ENCODE results near the gene DBR1. TPM values are rescaled to one million over a fixed set of nuclear protein-coding genes. Genes with fewer than 3 reads are reported as not detected.

DBR1 gene
- total and polyA plus RNA-seq, 9 of the 15 experiments (the other 6 are each of a cell fraction or from before 2014, with no cell fraction given): 2.7 to 14.1 (median 10.9) TPM

DNA sequence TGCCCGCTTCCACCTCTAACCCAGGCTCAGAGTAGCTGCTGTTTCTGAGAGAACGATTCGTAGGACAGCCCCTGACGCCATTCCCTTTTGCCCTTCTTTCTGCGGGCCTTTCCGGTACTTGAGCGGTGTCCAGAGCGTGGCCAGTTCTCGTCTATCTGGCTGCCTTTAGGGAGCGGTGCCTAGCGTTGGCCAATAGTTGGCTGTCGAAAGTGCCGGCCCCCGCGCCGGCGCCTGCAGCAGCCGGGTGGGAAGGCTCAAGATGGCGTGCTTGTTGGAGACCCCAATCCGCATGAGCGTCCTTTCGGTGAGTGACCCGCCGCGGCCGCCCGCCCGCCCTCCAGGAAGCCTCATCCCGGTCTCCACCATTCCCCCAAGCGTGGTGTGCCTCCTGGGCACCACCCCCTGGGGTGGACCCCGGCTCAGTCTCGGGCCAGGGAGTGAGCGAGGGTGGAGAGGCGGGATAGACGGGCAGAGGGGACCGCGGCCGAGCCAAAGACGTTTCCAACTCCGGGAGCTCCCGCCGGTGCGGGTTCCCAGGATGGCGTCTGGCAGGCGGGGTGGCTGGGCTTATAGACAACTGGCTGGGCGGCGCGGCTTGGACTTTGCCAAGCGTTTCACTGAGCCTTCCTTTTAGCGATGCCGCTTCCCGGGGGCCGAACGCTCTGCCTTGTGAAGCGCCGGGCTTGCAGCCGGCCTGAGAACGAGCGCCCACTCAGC, 12.7 kb upstream of the DBR1 start, which contains the start of gene ARMC8 (continued):
- no peak for TF ChIP-seq PML (IDR thresholded peaks at IDR 0.05; ENCODE audit: low read length)
- peak; percentile 94 for TF ChIP-seq C11orf30 (IDR thresholded peaks at IDR 0.05; ENCODE audit: low read depth)
- TF ChIP-seq ASH1L (IDR thresholded peaks at IDR 0.05; ENCODE audit: borderline replicate concordance, low read depth, partially characterized antibody): no peak
- TF ChIP-seq, protein P1, sequence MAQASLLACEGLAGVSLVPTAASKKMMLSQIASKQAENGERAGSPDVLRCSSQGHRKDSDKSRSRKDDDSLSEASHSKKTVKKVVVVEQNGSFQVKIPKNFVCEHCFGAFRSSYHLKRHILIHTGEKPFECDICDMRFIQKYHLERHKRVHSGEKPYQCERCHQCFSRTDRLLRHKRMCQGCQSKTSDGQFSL (CRISPR knock-in tag; IDR thresholded peaks at IDR 0.05): no peak
- TF ChIP-seq, protein P1 (tag; IDR thresholded peaks at IDR 0.05): no peak
- TF ChIP-seq, protein P2, sequence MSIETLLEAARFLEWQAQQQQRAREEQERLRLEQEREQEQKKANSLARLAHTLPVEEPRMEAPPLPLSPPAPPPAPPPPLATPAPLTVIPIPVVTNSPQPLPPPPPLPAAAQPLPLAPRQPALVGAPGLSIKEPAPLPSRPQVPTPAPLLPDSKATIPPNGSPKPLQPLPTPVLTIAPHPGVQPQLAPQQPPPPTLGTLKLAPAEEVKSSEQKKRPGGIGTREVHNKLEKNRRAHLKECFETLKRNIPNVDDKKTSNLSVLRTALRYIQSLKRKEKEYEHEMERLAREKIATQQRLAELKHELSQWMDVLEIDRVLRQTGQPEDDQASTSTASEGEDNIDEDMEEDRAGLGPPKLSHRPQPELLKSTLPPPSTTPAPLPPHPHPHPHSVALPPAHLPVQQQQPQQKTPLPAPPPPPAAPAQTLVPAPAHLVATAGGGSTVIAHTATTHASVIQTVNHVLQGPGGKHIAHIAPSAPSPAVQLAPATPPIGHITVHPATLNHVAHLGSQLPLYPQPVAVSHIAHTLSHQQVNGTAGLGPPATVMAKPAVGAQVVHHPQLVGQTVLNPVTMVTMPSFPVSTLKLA (conservative IDR thresholded peaks at IDR 0.05): peak; percentile 43 to 79; a peak in 2 of 4 replicates
- TF ChIP-seq ZNF263 (CRISPR knock-in tag; IDR thresholded peaks at IDR 0.05; ENCODE audit: borderline replicate concordance): no peak
- no peak for TF ChIP-seq ZNF436 (CRISPR knock-in tag; IDR thresholded peaks at IDR 0.05)
- TF ChIP-seq HDAC1 (IDR thresholded peaks at IDR 0.05): peak in 1 of 2 experiments; percentile 33; a peak in 1 of 4 replicates
- TF ChIP-seq, protein P3, sequence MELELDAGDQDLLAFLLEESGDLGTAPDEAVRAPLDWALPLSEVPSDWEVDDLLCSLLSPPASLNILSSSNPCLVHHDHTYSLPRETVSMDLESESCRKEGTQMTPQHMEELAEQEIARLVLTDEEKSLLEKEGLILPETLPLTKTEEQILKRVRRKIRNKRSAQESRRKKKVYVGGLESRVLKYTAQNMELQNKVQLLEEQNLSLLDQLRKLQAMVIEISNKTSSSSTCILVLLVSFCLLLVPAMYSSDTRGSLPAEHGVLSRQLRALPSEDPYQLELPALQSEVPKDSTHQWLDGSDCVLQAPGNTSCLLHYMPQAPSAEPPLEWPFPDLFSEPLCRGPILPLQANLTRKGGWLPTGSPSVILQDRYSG (tag; conservative IDR thresholded peaks at IDR 0.05; ENCODE audit: low read depth): no peak
- TF ChIP-seq ZNF217 (CRISPR knock-in tag; IDR thresholded peaks at IDR 0.05): no peak
- peak; percentile 70 for TF ChIP-seq TBP (optimal IDR thresholded peaks at IDR 0.05; ENCODE audit: low read depth, low read length)
- peak; percentile 71 for TF ChIP-seq SMAD4 (CRISPR knock-in tag; conservative IDR thresholded peaks at IDR 0.05)
- TF ChIP-seq, protein P4, sequence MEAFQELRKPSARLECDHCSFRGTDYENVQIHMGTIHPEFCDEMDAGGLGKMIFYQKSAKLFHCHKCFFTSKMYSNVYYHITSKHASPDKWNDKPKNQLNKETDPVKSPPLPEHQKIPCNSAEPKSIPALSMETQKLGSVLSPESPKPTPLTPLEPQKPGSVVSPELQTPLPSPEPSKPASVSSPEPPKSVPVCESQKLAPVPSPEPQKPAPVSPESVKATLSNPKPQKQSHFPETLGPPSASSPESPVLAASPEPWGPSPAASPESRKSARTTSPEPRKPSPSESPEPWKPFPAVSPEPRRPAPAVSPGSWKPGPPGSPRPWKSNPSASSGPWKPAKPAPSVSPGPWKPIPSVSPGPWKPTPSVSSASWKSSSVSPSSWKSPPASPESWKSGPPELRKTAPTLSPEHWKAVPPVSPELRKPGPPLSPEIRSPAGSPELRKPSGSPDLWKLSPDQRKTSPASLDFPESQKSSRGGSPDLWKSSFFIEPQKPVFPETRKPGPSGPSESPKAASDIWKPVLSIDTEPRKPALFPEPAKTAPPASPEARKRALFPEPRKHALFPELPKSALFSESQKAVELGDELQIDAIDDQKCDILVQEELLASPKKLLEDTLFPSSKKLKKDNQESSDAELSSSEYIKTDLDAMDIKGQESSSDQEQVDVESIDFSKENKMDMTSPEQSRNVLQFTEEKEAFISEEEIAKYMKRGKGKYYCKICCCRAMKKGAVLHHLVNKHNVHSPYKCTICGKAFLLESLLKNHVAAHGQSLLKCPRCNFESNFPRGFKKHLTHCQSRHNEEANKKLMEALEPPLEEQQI (IDR thresholded peaks at IDR 0.05): no peak
- TF ChIP-seq, protein P5, sequence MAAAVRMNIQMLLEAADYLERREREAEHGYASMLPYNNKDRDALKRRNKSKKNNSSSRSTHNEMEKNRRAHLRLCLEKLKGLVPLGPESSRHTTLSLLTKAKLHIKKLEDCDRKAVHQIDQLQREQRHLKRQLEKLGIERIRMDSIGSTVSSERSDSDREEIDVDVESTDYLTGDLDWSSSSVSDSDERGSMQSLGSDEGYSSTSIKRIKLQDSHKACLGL (CRISPR knock-in tag; IDR thresholded peaks at IDR 0.05; ENCODE audit: borderline replicate concordance, poor library complexity, severe bottlenecking): no peak
- TF ChIP-seq, protein P6, sequence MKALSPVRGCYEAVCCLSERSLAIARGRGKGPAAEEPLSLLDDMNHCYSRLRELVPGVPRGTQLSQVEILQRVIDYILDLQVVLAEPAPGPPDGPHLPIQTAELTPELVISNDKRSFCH (CRISPR knock-in tag; IDR thresholded peaks at IDR 0.05): no peak
- TF ChIP-seq, protein P6 (tag; IDR thresholded peaks at IDR 0.05): 0 out of 2 replicates have a peak, but pooled peaks have one; percentile 57
- TF ChIP-seq KAT2B (IDR thresholded peaks at IDR 0.05; ENCODE audit: low read depth, low read length): no peak
- peak; percentile 84 for TF ChIP-seq TAF7 (tag; IDR thresholded peaks at IDR 0.05)

Data from K562 (cell line).